Ureter (tissue), 1 donor: ENCODE measurements around the gene CNTN4. TPM values are rescaled to one million over a fixed set of nuclear protein-coding genes. Genes with fewer than 3 reads are reported as not detected.
"Not testable (repeated sequence)": the region's sequence is repeated elsewhere in the genome, so short reads cannot be mapped to it uniquely, and the experiment has no call there.

ENCODE experiments used
- DNase-seq: peaks from one replicate; pipeline ENCODE4 v3.0.0-alpha.2; 2020; ENCODE audit warnings: low spot score
- total RNA-seq: library from RNA; stranded (reverse); gene quantifications from one replicate; pipeline ENCODE4 v1.2.4, GENCODE V29; 2023
- donor health status: DM: yes; HTN: yes; CAD: no.

CNTN4 gene
- total RNA-seq, 1 donor from 2014 or later = 15.3 TPM

DNA sequence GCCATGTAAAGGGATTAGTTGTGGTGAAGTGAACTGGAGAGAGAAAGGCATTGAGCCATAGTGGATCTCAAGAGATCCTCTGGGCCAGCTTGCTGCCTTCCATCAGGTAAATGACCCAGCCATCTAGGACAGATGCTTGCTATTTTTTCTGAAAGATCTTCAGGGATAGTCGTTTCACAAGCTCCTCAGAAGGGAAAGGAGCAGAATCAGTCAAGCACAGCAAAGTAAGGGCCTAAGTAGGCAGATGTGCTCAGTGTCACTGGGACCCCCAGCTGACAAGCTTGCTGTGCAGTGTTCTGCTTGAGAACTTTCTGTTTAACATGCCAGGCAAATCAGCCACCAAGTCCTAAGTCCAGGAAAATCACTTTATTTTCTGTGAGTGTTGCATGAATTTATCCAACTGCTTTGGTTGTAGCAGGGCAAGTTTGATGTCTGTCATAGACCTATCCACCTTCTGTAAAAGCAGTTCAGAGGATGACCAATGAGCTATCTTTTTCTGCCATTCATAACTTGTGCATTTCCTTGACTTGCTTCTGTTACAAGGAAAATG, 691.7 kb downstream of the CNTN4 start:
- no peak for DNase-seq

DNA sequence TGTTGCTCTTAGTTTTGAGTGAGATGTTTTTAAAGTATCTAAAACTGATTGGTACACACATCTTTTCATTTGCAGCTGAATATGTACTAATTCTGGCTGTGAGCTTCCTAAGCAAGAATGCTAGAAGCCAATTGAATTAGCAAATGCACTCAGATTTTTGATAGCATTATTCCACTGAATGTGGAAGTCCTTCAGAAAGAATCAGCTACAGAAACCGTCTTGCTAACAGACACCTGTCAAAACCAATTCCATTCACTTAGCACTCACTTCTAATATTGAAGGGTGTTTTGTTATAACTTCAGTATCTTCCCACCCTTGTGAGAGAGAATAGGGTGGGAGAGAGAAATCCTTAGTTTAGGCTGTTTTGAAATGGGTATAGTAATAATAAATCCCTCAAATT, 693.8 kb downstream of the CNTN4 start:
- DNase-seq = no peak

DNA sequence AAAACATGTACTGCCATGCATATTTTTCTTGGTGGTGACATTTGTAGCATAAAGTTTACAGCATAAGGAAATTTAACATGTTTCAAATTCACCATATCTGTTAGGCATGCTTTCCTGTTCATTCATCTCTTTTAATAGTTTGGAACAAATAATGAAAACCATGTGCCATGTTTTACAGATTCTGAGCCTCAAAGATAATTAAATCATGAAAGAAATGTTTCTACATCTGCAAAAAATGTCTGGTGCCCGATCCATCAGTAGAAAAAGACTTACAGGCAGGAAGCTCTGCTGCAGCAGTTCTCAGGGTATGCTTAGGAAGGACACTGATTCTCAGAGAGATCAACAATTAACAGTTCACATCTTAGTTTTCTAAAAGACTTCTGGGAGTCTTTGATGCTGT, 695.3 kb downstream of the CNTN4 start:
- DNase-seq = no peak

DNA sequence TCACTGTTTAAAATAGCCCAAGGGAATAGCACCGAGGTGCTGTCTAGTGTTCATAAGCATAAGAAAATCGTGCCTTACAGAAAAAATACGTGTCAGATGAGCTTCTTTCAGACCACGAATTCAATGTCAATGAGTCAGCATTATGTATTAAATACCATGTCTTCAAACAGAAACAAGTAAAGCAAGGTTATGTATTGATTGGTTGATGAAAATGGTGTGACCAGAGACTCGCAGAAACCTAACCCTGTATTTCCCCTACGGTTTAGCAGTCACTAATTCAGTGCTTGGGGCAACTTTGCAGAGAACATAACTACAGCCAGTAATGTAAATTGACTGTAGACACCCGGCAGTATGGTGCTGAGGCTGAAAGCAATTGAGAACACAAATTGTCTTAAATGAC, 703.8 kb downstream of the CNTN4 start:
- no peak for DNase-seq

DNA sequence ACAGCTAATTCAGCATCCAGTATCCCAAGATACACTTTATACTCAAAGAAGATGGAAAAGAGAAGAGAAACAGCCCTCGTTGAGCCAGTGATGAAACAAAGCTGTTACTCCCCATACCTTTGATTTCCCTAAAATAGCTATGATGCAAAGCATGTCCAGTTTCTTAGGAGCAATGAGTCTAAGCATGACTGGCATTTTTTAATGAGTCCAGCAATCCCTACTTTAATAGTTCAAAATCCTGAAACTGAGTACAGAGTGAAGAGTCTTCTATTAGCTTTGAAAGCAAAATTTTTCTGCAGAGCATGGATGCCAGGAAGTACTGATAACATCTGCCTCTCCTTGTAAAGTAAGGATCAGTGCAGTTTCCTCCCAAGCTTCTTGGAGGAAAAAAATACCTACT, 708.8 kb downstream of the CNTN4 start:
- DNase-seq = no peak

DNA sequence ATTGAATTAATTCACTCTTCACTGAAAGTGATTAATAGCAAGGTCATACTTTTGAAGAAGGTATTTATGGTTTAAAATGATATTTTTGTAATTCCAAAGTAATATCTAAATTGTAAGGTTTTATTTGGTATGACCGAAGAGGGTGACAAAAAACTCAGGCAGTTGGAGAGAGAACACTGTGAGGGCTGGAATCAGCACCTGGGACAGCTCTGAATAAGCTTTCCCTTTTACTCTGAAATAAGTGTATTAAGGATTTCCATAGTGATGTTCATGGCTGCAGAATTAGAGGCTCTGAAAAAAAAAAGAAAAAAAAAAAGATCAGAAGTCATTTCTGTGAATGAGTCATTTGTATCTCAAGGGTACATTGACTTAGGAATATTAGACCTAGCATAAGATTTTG, 712.1 kb downstream of the CNTN4 start:
- DNase-seq = no peak

DNA sequence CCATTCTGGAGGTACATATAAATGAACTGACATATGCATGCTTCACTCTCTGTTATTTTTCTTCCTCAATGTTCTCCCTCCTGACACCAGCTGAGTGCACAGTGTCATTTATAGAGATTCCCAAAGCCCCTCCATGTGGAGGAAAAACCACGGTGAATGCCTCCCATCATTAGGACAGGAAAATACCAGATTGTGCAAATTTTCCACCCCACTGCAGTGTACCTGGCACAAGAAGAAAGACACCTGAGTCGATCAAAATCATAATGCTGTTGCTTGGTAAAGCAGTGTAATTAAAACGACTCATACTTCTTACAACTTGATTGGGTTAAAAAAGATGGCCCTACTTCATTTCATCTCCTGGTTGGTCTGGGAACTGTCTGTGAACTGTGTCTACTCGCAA, 720.9 kb downstream of the CNTN4 start:
- DNase-seq = no peak

DNA sequence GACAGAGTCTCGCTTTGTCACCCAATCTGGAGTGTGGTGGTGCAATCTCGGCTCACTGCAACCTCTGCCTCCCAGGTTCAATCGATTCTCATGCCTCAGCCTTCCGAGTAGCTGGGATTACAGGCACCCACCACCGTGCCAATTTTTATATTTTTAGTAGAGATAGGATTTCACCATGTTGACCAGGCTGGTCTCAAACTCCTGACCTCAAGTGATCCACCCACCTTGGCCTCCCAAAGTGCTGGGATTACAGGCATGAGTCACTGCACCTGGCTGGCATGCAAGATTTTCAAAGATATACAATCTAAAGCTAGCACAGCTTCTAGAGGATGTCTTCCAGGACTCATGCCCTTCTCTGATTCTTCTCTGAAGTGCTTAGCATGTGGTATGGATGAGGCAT, 722.3 kb downstream of the CNTN4 start:
- not testable (repeated sequence) for DNase-seq

DNA sequence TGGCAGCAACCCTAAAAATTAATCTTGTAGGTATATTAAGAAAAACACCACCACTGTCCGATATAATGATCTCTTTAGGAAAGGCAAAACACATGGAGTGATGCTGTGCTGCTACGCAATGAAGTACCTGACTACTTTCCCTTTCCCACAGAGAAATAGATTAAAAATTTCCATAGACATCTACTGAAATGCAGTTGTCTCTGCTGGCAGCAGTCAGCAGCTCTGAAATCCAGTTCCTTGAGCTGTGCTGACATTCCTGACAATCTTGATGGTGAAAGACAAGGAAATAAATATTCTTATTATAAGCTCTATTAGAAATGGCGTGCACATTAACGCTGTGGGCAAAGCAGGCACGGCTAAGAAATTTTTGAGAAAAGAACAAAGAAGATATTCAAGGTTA, 723.9 kb downstream of the CNTN4 start:
- no peak for DNase-seq

DNA sequence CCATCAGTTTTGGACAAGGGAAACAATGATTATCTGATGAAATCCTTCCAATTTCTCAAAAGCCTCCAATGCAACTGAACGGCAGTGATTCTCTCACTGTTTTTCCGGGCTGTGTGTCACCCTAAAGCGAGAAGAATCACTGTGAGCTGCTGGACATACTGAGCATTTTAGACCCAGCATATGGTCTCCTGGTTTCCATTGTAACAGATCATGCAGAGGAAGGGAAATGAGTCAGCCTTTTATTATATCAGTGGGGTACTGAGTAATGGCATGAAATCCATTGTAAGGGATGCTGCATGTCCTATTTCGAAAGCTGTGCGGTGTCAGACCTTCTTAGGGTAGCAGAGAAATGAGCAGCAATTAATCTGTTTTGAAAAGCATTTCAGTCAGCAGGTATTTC, 724.4 kb downstream of the CNTN4 start:
- DNase-seq = no peak

DNA sequence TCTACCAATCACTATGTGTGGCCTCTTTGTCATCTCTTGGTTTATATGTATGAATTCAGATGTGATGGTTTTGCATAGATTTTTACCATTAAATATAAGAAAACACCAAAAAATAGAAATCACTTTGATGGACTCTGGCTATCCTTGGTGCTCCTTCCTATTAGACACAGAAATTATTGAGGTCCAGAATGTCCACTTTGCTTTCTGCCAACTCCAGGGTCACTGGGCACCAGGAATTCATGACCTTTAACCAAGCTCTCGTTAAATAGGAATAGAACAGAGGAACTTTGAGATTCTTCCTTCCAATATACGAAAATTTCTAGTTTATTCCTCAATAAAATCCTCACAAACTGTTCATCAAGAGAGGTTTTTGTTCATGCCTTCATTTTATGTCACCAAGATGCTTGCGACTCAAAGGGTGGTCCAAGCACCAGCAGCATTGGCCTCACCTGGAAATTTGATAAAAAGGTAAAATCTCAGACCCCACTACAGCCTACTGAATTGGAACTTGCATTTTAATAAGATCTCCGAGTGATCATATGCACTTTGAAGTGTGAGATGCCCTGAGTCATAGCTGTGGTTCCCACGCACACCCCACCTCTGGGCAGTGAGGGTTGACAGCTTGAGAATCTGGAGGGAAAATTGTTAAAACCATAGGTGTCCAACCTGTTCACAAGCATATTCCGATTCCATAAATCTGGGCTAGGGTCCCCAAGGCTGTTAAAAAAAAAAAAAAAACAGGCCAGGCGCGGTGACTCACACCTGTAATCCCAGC, 725.0 kb downstream of the CNTN4 start:
- no peak for DNase-seq

DNA sequence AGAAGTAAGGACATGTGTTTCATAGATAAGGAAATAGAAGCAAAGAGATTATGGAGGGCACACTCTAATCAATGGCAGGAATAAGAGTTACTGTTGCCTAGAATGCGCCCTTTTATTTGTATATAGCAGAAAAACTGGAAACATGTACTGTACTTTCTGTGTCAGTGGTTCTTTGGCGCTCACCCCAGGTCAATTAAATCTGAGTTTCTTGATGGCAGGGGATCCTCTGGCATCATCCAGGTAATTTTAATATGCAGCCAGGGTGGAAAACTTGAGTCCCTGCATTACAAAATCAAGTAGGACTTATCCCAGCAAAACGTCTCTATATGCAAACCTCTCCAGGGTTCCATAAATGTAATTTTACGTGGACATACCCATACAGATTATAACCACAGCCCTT, 727.4 kb downstream of the CNTN4 start:
- no peak for DNase-seq

DNA sequence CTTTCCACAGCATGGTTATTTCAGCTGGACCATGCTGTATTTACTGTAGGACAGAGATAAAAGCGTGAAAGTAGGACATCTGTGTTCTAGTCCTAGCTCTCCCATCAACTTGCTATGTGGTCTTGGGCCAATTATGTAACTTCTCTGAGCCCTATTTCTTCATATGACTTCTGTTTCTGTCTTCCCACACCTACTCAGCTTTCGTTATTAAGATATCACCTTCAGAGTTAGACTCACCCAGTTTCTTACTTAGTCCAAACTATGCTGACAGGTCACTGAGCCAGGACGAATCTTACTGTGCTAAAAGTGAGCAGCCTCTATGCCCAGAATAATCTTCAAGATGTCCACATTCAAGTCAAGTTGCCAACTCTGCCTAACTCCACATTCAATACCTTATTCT, 727.8 kb downstream of the CNTN4 start:
- DNase-seq = no peak

DNA sequence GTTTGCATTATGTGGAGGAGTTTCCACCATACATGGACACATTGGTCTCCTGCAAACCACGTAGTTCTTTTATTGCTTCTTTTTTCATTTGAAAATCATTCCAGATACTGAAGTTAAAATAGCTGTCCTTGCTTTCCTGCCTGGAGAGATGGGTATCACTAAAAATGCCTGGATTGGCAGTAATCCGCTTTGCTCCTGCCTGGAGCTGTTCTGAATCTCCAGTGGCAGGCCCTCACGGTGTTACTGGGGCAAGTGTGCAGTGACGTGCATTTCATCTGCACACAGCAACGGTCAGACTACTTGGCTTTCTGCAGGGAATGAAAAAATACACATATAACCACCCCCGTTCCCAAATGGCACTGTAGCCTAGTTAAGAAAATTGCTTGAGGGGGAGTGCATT, 738.6 kb downstream of the CNTN4 start:
- no peak for DNase-seq

DNA sequence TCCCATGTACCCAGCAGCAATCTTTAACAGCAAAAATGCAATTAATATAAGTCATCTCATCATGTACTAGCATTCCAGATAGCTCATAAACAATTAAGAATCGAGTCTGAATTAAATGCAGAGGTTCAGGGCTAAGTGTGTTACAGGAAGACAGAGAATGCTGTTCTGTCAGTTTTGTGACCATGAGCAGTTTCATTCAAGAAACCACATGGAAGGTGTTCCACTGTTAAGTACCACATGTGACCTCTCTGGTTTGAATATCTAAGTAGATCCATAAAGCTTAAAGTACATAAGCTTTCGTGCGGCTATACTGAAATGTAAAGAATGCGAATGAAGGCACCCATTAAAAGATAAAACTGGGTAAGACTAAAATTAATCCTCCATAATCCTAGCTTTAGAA, 739.2 kb downstream of the CNTN4 start:
- no peak for DNase-seq

DNA sequence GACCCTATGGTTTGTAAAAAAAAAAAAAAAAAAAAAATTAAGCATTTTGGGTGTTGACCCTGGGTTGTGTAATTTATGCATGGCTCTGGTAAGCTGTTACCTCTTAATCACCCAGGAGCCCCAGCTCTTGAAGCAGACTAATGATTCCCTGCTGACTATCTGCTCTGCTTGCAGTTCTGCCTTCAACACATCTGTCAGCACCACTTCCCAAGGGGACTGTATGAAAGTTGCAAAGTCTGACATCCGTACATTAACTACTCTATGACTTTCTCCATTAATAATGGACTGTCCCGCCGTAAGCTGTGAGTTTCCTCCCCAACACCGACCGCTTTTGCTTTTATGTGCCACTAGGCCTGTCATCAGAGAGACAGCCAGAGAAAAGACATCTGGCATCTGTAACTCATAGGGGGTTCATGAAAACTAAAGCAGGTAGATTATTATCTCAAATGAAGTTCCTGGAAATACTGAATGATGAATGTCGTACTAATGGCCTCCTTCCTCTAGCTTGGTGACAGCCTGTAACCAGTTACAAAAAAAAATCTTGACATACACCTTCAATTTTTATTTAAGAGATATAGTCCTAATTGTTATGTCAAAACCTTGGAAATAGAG, 740.0 kb downstream of the CNTN4 start:
- no peak for DNase-seq

DNA sequence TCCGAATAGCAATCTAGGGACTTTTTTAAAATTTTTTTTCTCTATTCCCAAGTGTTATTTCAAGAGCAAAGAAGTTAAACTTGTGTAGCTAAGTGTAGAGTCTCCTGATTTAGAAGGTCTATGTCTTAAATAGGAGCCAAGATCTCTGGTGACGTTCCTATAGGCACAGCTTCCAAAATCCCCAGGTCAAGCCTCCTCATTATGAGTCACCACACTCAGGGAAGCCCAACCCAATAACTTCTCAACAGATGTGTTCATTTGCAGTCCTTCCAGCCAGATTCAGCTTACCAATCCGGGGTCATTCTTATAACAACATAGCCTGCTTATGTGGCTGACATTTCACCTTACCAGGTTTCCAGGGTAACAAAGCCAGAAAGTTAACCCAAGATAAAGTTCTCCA, 741.2 kb downstream of the CNTN4 start:
- DNase-seq = no peak

DNA sequence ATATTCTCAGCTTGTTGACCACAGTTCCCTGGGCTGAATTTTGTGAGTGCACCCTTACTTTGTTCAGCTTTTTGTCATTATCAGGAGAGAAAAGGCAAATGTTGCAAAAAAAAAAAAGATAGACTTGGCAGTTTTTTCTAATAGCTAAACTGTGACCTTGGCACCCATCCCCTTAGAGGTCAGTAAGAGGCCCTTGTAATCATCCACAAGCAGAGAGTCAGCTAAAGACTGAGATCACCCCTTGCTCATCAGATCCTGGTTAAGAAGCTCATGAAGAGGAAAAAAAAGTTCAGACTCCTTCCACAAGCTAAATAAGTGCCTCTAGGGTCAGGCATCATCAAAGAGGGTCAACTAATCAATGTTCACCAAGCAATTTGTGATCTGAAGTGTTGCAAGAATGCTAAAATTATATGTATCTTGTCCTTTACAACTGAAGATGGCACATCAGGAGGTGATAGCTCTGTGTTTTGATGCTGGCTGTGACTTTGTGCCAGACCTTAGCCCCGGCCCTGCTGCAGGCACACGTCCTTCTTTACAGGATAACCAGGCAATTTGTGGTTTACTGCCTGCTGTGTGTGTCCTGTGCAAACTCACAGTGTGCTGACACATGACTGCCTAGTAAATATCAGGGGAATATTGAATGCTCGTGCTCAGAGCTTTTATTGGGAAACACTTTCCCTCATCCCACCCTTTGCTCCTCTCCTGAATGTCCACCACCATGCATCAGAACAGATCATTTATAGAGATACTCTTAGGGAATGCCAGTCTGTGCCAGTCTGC, 748.6 kb downstream of the CNTN4 start:
- no peak for DNase-seq

DNA sequence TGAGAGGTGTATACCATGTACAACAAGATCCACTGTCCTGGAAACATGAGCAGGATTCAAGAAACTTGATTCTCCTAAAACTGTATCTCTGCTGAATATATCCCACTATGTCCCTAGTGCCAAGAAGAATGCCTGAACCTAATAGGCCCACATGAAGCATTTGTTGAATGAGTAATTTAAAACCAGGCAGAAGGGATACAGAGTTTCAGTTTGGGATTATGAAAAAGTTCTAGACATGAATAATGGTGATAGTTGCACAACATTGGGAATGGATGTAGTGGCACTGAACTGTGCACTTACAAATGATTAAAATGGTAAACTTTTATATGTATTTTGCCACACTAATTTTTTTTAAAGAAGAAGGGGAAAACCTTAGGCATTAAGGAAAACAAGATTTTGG, 750.4 kb downstream of the CNTN4 start:
- no peak for DNase-seq

DNA sequence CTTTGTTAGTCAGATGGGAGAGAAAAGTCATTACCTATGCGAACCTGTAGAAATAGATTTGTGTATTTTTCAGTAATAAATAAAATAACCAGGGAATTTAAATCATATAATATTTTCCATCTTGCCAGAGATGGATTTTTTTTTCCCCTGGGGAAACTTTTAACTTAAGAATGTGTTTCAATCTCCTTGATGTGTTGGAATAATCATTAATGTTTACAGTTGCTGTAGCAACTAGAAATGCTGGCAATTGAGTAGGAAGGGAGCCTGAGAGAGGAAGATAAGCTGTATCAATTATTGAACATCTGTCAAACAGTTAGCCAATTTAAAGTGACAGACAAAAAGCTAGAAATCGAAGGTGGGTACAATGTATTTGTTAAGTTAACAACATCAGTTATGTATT, 752.0 kb downstream of the CNTN4 start:
- no peak for DNase-seq

DNA sequence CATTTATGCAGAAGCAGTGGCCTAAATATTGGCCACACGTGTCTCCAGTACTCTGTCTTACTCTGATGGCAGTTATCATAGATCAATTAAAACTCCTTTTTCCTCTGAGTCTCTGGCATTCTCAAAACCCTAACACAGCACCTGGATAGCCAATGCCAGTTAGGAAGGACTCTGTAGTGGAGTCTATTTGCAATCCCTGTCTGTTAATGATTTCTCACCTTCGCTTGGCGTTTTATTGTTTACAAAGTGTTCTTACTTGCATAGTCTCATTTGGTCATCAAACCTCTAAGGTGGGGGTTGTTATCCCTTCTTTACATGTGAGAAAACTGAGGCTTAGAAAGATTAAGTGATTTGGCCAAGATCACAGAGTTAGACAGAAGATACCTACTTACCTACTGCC, 752.7 kb downstream of the CNTN4 start:
- DNase-seq = no peak

DNA sequence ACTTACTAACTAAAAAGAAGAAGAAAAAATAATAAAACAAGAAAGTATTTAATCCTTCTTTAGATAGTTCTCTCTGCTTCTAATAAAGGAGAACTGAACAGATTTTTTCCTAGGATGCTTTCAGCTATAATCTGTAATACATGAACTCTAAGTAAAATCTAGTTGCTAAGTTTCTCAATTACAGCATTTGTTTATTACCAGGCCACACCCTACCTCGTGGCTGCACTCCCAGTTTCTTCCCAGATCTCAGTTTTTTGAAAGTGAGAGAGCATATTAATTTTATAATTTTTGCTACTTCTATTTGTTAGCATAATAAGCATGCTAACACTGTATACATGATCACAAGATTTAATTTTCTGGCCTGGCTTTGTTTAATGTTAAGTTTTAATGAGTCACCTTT, 753.2 kb downstream of the CNTN4 start:
- DNase-seq = no peak

DNA sequence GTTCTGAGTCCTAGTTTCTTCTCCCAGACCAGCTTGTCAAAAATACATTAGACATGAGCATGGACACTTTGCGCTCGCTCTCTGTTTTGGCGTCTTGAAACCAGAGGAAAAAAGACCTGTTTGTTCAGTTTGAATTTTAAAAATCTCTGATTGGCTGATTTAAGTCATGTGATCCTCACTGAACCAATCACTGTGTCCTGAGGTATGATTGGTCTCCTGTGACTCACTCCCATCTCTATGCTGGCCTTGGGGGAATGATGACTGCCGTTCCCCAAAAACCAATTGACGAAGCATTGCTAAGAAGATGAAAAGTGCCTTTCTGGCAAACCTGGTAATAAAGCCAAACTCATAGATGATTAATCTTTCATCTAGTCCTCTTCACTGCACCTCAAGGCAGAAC, 755.0 kb downstream of the CNTN4 start:
- no peak for DNase-seq
